Endothelial cell of umbilical vein (primary cell): ENCODE measurements around the gene SMCO4. TPM values are rescaled to one million over a fixed set of nuclear protein-coding genes. Genes with fewer than 3 reads are reported as not detected.

Experiments
- BruUV-seq: library from RNA; stranded (reverse); fragments of 400-500 nt; replicated peaks from 2 replicates; lab custom pipeline; 2021; lab: Mats Ljungman, UMichigan
- CTCF ChIA-PET: fragments of 300-600, 350-600 bp; sonication (Branson Sonifier 250); formaldehyde crosslinking; loops from one replicate; lab custom pipeline; 2021; ENCODE audit warnings: antibody characterized with exemption, inconsistent platforms; lab: Charles Lee
- POLR2A ChIA-PET: fragments of 300-600, 350-600 bp; sonication (Branson Sonifier 250); formaldehyde crosslinking; loops from one replicate; lab custom pipeline; 2021; ENCODE audit warnings: antibody characterized with exemption, inconsistent platforms; lab: Charles Lee
- DNase-seq: peaks from one replicate; pipeline ENCODE4 v3.0.0-alpha.2; 2011; ENCODE audit warnings: low read depth, low spot score
- FAIRE-seq: peaks from 2 replicates; lab custom pipeline; 2011; peaks lifted over from hg19 to GRCh38; lab: Jason Lieb, UNC
- H2AFZ ChIP-seq: 2 replicates; pipeline ENCODE4 v1.6.0; 2012; ENCODE audit warnings: low read depth, low read length, control low read depth, inconsistent platforms
- H3K27ac ChIP-seq: 2 replicates; pipeline ENCODE4 v1.5.1; 2011; ENCODE audit warnings: low read depth, mild to moderate bottlenecking, control low read depth, low read length, moderate library complexity; ENCODE audit not compliant: insufficient read depth
- H3K27me3 ChIP-seq, 2 experiments: 2 replicates each; pipeline versions ENCODE4 v1.6.0 to v1.6.1; 2011; ENCODE audit warnings: low read length in 2 of 2, mixed read lengths in 1 of 2; ENCODE audit not compliant: control insufficient read depth in 2 of 2, insufficient read depth in 2 of 2
- H3K36me3 ChIP-seq, 2 experiments: 2 replicates in 1 of 2; 3 replicates in 1 of 2; pipeline ENCODE4 v1.5.1; 2011; ENCODE audit warnings: low read length in 2 of 2, mild to moderate bottlenecking in 1 of 2, moderate library complexity in 1 of 2; ENCODE audit not compliant: control insufficient read depth in 2 of 2, insufficient read depth in 2 of 2; ENCODE audit errors: extremely low read depth in 1 of 2
- H3K4me1 ChIP-seq: 3 replicates; pipeline ENCODE4 v1.5.1; 2011; ENCODE audit warnings: mild to moderate bottlenecking, low read length; ENCODE audit not compliant: control insufficient read depth, insufficient read depth; ENCODE audit errors: extremely low read depth
- H3K4me2 ChIP-seq: 2 replicates; pipeline ENCODE4 v1.6.1; 2011; ENCODE audit warnings: low read length, control low read depth, mixed read lengths; ENCODE audit not compliant: insufficient read depth
- H3K4me3 ChIP-seq, 3 experiments: fragments of 200-600 bp in 1 of 3; sonication (generic), shearing (Covaris generic) in 1 of 3; replicated peaks in 1 of 3; 2 replicates each; pipeline ENCODE4 v1.5.1; 2011 to 2016; ENCODE audit warnings: control low read depth in 3 of 3, low read length in 3 of 3, mild to moderate bottlenecking in 2 of 3, inconsistent platforms in 1 of 3, low read depth in 1 of 3, moderate library complexity in 1 of 3; ENCODE audit not compliant: insufficient read depth in 1 of 3
- H3K79me2 ChIP-seq: 2 replicates; pipeline ENCODE4 v1.6.0; 2012; ENCODE audit warnings: low read length, inconsistent platforms; ENCODE audit not compliant: control insufficient read depth, insufficient read depth
- H3K9ac ChIP-seq: replicated peaks from 2 replicates; pipeline ENCODE3; 2011; ENCODE audit warnings: low read length, control low read depth; ENCODE audit not compliant: insufficient read depth; ENCODE audit errors: extremely low read depth
- H3K9me1 ChIP-seq: replicated peaks from 3 replicates; pipeline ENCODE4 v1.6.0; 2011; ENCODE audit warnings: mild to moderate bottlenecking, low read length; ENCODE audit not compliant: control insufficient read depth, insufficient read depth; ENCODE audit errors: extremely low read depth
- H3K9me3 ChIP-seq: replicated peaks from 2 replicates; pipeline ENCODE4 v1.5.1; 2012; ENCODE audit warnings: low read length, inconsistent platforms; ENCODE audit not compliant: control insufficient read depth, insufficient read depth
- H4K20me1 ChIP-seq: replicated peaks from 2 replicates; pipeline ENCODE3; 2011; ENCODE audit warnings: mild to moderate bottlenecking, low read length; ENCODE audit not compliant: control insufficient read depth, insufficient read depth; ENCODE audit errors: extremely low read depth
- EZH2 ChIP-seq: IDR thresholded peaks from 2 replicates; pipeline ENCODE4 v1.6.1; 2012; ENCODE audit warnings: borderline replicate concordance, low read depth, mild to moderate bottlenecking, moderate library complexity, low read length, inconsistent platforms; ENCODE audit not compliant: severe bottlenecking
- FOS ChIP-seq: IDR thresholded peaks from 2 replicates; pipeline ENCODE4 v1.6.1; 2011; ENCODE audit warnings: mild to moderate bottlenecking, low read length, moderate library complexity, borderline replicate concordance; ENCODE audit not compliant: insufficient read depth
- GATA2 ChIP-seq: IDR thresholded peaks from 2 replicates; pipeline ENCODE4 v1.7.0; 2011; ENCODE audit warnings: low read depth, mild to moderate bottlenecking, moderate library complexity, mixed read lengths, low read length; ENCODE audit not compliant: insufficient read length, insufficient read depth
- JUN ChIP-seq: IDR thresholded peaks from 2 replicates; pipeline ENCODE4 v1.6.1; 2011; ENCODE audit warnings: borderline replicate concordance, low read depth; ENCODE audit not compliant: insufficient read length, insufficient read depth
- MYC ChIP-seq: IDR thresholded peaks from one replicate; pipeline ENCODE4 v1.6.1; 2011; ENCODE audit warnings: mild to moderate bottlenecking, low read depth, low read length
- POLR2A ChIP-seq: IDR thresholded peaks from 2 replicates; pipeline ENCODE4 v1.6.1; 2012; ENCODE audit warnings: low read depth, mild to moderate bottlenecking, control low read depth, low read length
- POLR2AphosphoS5 ChIP-seq: IDR thresholded peaks from 2 replicates; pipeline ENCODE4 v1.6.1; 2012; ENCODE audit warnings: low read depth, mild to moderate bottlenecking, control low read depth, low read length, moderate library complexity; ENCODE audit not compliant: insufficient read depth
- dilution Hi-C: fragments of 300-500 bp; cut with MboI; formaldehyde crosslinking; loops from one replicate; pipeline ENCODE4 v1.15.0; 2019; ENCODE audit warnings: low sequenced_read_pairs; ENCODE audit not compliant: extremely low pct_ligation_motif_present
- intact Hi-C: fragments of 100-400 bp; cut with micrococcal nuclease; formaldehyde crosslinking; loops from one replicate; pipeline ENCODE4 v1.10.0; 2022
- polyA plus RNA-seq, 4 experiments: library from polyadenylated mRNA; depleted of rRNA in 3 of 4; stranded (reverse) in 3 of 4; unstranded in 1 of 4; fragments of >200 nt; gene quantifications; 2 replicates each; pipeline versions ENCODE4 v1.2.1 to v1.2.3, GENCODE V29; 2011 to 2012; ENCODE audit warnings: missing spikeins in 1 of 4
- total RNA-seq: library from RNA; stranded (reverse); gene quantifications from 2 replicates; pipeline ENCODE4 v1.2.3, GENCODE V29; 2021
- TF ChIP-seq, protein P1 (sequence below): IDR thresholded peaks from 2 replicates; pipeline ENCODE4 v1.6.1; 2011; ENCODE audit not compliant: insufficient read depth, insufficient read length
- TF ChIP-seq, protein P2 (sequence below), 2 donors: IDR thresholded peaks; 1 replicate in 1 of 2; 2 replicates in 1 of 2; pipeline ENCODE4 v1.5.1; 2011; ENCODE audit warnings: low read length in 2 of 2, mild to moderate bottlenecking in 2 of 2, moderate library complexity in 2 of 2, control low read depth in 1 of 2, inconsistent platforms in 1 of 2, low read depth in 1 of 2; ENCODE audit not compliant: insufficient read depth in 1 of 2; ENCODE audit errors: extremely low read depth in 1 of 2

Gene SMCO4
- total and polyA plus RNA-seq, 2 donors (not counting 3 experiments of a cell fraction or from before 2014, with no cell fraction given) = 14.0 to 21.3 TPM

DNA sequence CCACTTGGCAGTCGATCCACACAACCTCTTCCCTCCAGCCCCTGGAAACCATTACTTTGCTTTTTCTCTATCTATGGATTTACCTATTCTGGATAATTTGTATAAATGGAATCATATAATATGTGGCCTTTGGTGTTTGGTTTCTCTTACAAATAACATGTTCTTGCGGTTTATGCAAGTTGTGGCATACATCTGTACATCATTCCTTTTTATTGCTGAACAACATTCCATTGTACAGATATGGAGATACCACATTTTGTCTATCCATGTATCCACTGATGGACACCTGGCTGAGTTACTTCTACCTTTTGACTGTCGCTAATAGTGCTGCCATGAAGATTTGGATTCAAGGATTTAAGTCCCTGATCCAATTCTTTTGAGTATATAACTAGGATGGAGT is 25.1 kb downstream of the SMCO4 start:
- Histone ChIP-seq H3K9me3 (no peaks in the 10 kb centered on the region), H3K9me1 (peaks cover 3% of the 10 kb centered on the region), H3K27ac (no peak overlapping the region), H3K36me3 (no peaks in the 10 kb centered on the region), H3K9ac (no peak overlapping the region), H4K20me1 (no peaks in the 10 kb centered on the region), H2AFZ (no peak overlapping the region), H3K4me3 (no peak overlapping the region), H3K4me1 (no peaks in the 10 kb centered on the region), H3K79me2 (no peaks in the 10 kb centered on the region), H3K4me2 (no peak overlapping the region), H3K27me3 (no peaks in the 10 kb centered on the region)
- no peak for DNase-seq
- ChIA-PET CTCF (no interaction called here), POLR2A (no interaction called here)
- TF ChIP-seq JUN (no peak), MYC (no peak)
- TF ChIP-seq, protein P1, sequence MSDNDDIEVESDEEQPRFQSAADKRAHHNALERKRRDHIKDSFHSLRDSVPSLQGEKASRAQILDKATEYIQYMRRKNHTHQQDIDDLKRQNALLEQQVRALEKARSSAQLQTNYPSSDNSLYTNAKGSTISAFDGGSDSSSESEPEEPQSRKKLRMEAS = no peak
- intact Hi-C loops = no loop called here
- dilution Hi-C loops = no loop called here
- BruUV-seq = no TSS peak
- FAIRE-seq = no peak

DNA sequence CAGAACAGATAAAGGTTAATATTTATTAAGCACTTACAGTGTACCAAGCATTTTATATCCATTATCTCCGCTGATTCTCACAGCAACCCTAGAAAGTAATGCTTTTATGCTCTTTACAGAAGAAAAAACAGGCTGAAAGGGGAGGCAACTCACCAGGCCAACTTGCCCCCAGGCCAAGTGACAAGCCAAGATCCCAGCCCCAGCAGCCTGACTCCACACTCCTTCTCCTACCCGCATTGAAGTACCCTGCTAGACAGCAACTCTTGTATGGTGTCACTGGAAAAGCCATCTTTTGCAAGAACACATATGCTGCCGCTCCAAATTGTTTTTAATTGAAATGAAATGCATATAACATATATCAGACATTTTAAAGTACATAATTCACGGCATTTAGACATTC is 25.6 kb downstream of the SMCO4 start:
- ChIA-PET CTCF (no interaction called here), POLR2A (no interaction called here)
- intact Hi-C loops = no loop called here
- H3K36me3 ChIP-seq = no peaks in the 10 kb centered on the region
- BruUV-seq = no TSS peak
- FAIRE-seq (no peak), DNase-seq (no peak)
- no peak overlapping the region for H3K9ac ChIP-seq
- H3K27ac ChIP-seq = no peak overlapping the region
- H2AFZ ChIP-seq = no peak overlapping the region
- no peaks in the 10 kb centered on the region for H3K27me3 ChIP-seq
- H3K4me2 ChIP-seq = no peak overlapping the region
- no peaks in the 10 kb centered on the region for H3K79me2 ChIP-seq
- H3K4me3 ChIP-seq = no peak overlapping the region
- H3K9me3 ChIP-seq = no peaks in the 10 kb centered on the region
- H3K4me1 ChIP-seq = no peaks in the 10 kb centered on the region
- peaks cover 3% of the 10 kb centered on the region for H3K9me1 ChIP-seq
- TF ChIP-seq, protein P1 = no peak
- TF ChIP-seq GATA2 = no peak
- no peak for TF ChIP-seq EZH2
- TF ChIP-seq JUN = no peak
- TF ChIP-seq, protein P2, sequence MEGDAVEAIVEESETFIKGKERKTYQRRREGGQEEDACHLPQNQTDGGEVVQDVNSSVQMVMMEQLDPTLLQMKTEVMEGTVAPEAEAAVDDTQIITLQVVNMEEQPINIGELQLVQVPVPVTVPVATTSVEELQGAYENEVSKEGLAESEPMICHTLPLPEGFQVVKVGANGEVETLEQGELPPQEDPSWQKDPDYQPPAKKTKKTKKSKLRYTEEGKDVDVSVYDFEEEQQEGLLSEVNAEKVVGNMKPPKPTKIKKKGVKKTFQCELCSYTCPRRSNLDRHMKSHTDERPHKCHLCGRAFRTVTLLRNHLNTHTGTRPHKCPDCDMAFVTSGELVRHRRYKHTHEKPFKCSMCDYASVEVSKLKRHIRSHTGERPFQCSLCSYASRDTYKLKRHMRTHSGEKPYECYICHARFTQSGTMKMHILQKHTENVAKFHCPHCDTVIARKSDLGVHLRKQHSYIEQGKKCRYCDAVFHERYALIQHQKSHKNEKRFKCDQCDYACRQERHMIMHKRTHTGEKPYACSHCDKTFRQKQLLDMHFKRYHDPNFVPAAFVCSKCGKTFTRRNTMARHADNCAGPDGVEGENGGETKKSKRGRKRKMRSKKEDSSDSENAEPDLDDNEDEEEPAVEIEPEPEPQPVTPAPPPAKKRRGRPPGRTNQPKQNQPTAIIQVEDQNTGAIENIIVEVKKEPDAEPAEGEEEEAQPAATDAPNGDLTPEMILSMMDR (IDR thresholded peaks at IDR 0.05; ENCODE audit: extremely low read depth in 1 of 2, insufficient read depth in 1 of 2, low read depth in 1 of 2, low read length in 2 of 2) = no peak
- no peak for TF ChIP-seq POLR2AphosphoS5
- no peak for TF ChIP-seq POLR2A
- no peak for TF ChIP-seq FOS
- no peak for TF ChIP-seq MYC
- dilution Hi-C loops = no loop called here
- no peaks in the 10 kb centered on the region for H4K20me1 ChIP-seq
